Measurements from ENCODE around the gene XRCC4.
A peak's percentile ranks its signal among the peaks of the same experiment; 100 is the strongest.
"Not testable (repeated sequence)": the region's sequence is repeated elsewhere in the genome, so short reads cannot be mapped to it uniquely, and the experiment has no call there.

The XRCC4 gene

GRCh38 chr5:83050723-83051340 is 26.5 kb upstream of the XRCC4 start:
- no peak for DNase-seq (ENCODE audit: low read depth in 2 of 2)
- no peak overlapping the region for H3K4me3 ChIP-seq (replicated peaks in 1 of 2; ENCODE audit: low read depth in 2 of 2, low read length in 2 of 2)
- no peak for TF ChIP-seq CTCF (IDR thresholded peaks at IDR 0.05; ENCODE audit: low read depth, low read length)

- TF ChIP-seq CTCF (IDR thresholded peaks at IDR 0.05; ENCODE audit: low read depth, low read length): no peak
- no peak overlapping the region for H3K4me3 ChIP-seq (replicated peaks in 1 of 2; ENCODE audit: low read depth in 2 of 2, low read length in 2 of 2)
- DNase-seq (ENCODE audit: low read depth in 2 of 2): no peak
Observed at GRCh38 chr5:83055166-83055565, 22.2 kb upstream of the XRCC4 start.

- no peak for DNase-seq (ENCODE audit: low read depth in 2 of 2)
- no peak overlapping the region for H3K4me3 ChIP-seq (replicated peaks in 1 of 2; ENCODE audit: low read depth in 2 of 2, low read length in 2 of 2)
- TF ChIP-seq CTCF (IDR thresholded peaks at IDR 0.05; ENCODE audit: low read depth, low read length): no peak
Observed at GRCh38 chr5:83058726-83059125, 18.6 kb upstream of the XRCC4 start.

- no peak for TF ChIP-seq CTCF (IDR thresholded peaks at IDR 0.05; ENCODE audit: low read depth, low read length)
- DNase-seq (ENCODE audit: low read depth in 2 of 2): no peak
- H3K4me3 ChIP-seq (replicated peaks in 1 of 2; ENCODE audit: low read depth in 2 of 2, low read length in 2 of 2): no peak overlapping the region
Observed at GRCh38 chr5:83059341-83059740, 18.0 kb upstream of the XRCC4 start.

GRCh38 chr5:83066548-83067110 is 10.7 kb upstream of the XRCC4 start:
- no peak for DNase-seq (ENCODE audit: low read depth in 2 of 2)
- TF ChIP-seq CTCF (IDR thresholded peaks at IDR 0.05; ENCODE audit: low read depth, low read length): no peak
- H3K4me3 ChIP-seq (replicated peaks in 1 of 2; ENCODE audit: low read depth in 2 of 2, low read length in 2 of 2): no peak overlapping the region

- not testable (repeated sequence) for H3K4me3 ChIP-seq (replicated peaks in 1 of 2; ENCODE audit: low read depth in 2 of 2, low read length in 2 of 2); DNase-seq (ENCODE audit: low read depth in 2 of 2)
Observed at GRCh38 chr5:83067377-83067776, 10.0 kb upstream of the XRCC4 start.

- TF ChIP-seq CTCF (IDR thresholded peaks at IDR 0.05; ENCODE audit: low read depth, low read length): no peak
- H3K4me3 ChIP-seq (replicated peaks in 1 of 2; ENCODE audit: low read depth in 2 of 2, low read length in 2 of 2): no peak overlapping the region
- peak in 1 of 2 donors; percentile 27 for DNase-seq (ENCODE audit: low read depth in 2 of 2)
Observed at GRCh38 chr5:83069096-83069799, 8.1 kb upstream of the XRCC4 start.
